GM21529 (cell line): ENCODE measurements around the gene ERGIC1.
A peak's percentile ranks its signal among the peaks of the same experiment; 100 is the strongest.
"Not testable (repeated sequence)": the region's sequence is repeated elsewhere in the genome, so short reads cannot be mapped to it uniquely, and the experiment has no call there.

Source experiments
- ATAC-seq: cut with Tn5 transposase; IDR thresholded peaks from one replicate; pipeline ENCODE4 v1.9.1; 2021; ENCODE audit not compliant: unreplicated experiment

ERGIC1 gene

GRCh38 chr5:172800088-172800551, 33.9 kb upstream of the ERGIC1 start:
- ATAC-seq, result no peak

- no peak for ATAC-seq
Measured at GRCh38 chr5:172801179-172801671, 32.8 kb upstream of the ERGIC1 start.

- ATAC-seq, result no peak
Measured at GRCh38 chr5:172802112-172802511, 31.9 kb upstream of the ERGIC1 start.

- no peak for ATAC-seq
Measured at GRCh38 chr5:172802567-172803176, 31.4 kb upstream of the ERGIC1 start.

- ATAC-seq, result no peak
Measured at GRCh38 chr5:172805018-172805683, 28.9 kb upstream of the ERGIC1 start.

GRCh38 chr5:172805736-172806255, 28.3 kb upstream of the ERGIC1 start:
- ATAC-seq, result no peak

GRCh38 chr5:172806897-172807672, 27.0 kb upstream of the ERGIC1 start:
- peak; percentile 96 for ATAC-seq

- no peak for ATAC-seq
Measured at GRCh38 chr5:172807766-172808311, 26.2 kb upstream of the ERGIC1 start.

- ATAC-seq, result no peak
Measured at GRCh38 chr5:172809774-172810173, 24.3 kb upstream of the ERGIC1 start.

GRCh38 chr5:172810996-172811395, 23.1 kb upstream of the ERGIC1 start:
- not testable (repeated sequence) for ATAC-seq

GRCh38 chr5:172815631-172816030, 18.4 kb upstream of the ERGIC1 start:
- no peak for ATAC-seq

GRCh38 chr5:172816925-172817562, 17.0 kb upstream of the ERGIC1 start:
- no peak for ATAC-seq

- ATAC-seq, result no peak
Measured at GRCh38 chr5:172817664-172818063, 16.4 kb upstream of the ERGIC1 start.

GRCh38 chr5:172818081-172818480, 16.0 kb upstream of the ERGIC1 start:
- no peak for ATAC-seq

- ATAC-seq, result no peak
Measured at GRCh38 chr5:172819569-172819968, 14.5 kb upstream of the ERGIC1 start.

- ATAC-seq, result no peak
Measured at GRCh38 chr5:172820046-172820767, 13.8 kb upstream of the ERGIC1 start.

- no peak for ATAC-seq
Measured at GRCh38 chr5:172821340-172821985, 12.6 kb upstream of the ERGIC1 start.

GRCh38 chr5:172823840-172824362, 10.2 kb upstream of the ERGIC1 start:
- no peak for ATAC-seq

GRCh38 chr5:172825610-172826204, 8.3 kb upstream of the ERGIC1 start:
- ATAC-seq, result no peak
